HG03520 (cell line): Measurements from ENCODE around the gene ACAD10.
"Not testable (repeated sequence)": the region's sequence is repeated elsewhere in the genome, so short reads cannot be mapped to it uniquely, and the experiment has no call there.

Source experiments
- ATAC-seq: cut with Tn5 transposase; IDR thresholded peaks from one replicate; pipeline ENCODE4 v1.9.1; 2021; ENCODE audit warnings: mild to moderate bottlenecking, moderate library complexity; ENCODE audit not compliant: unreplicated experiment

Gene ACAD10

DNA sequence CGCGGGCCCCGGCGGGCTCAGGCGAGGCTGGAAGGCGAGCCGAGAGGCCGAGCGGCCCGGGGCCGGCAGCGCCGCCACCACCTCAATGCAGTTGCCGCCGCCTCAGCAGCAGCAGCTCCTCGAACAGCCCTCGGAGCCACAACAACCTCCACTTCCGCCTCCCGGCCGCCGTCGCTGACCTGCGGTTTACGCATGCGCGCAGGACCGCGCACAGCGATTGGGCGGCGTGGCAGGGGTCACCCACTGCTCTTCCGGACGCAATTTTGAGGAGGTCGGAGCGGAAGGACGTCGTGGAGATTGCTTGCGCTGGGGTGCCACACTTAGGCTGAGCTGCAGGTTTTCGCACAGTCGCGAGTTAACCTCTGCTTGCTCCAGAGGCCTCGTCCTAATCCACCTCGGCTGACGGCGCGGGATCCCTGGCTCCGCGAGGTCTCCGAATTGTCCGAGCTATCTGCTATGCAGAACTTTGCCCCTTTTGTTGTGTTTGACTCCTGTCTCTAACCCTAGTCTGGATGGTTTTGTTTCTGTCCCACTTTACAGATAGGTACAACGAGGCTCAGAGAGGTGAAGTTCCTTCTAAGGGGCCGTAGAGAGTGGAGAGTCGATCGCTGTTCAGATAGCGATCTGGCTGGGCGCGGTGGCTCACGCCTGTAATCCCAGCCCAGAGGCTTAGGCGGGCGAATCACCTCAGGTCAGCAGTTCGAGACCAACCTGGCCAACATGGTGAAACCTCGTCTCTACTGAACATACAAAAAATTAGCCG lies at the start of gene ACAD10, which contains the start of gene BRAP:
ACAD10 (plus strand) TSS at position 243 of the 763 bp plus-strand sequence. CDS start 6,657 bp downstream, outside the sequence.
BRAP (minus strand) TSS at position 146 of the 763 bp plus-strand sequence. CDS start 164 bp downstream, outside the sequence.
- peak; percentile 86 for ATAC-seq

DNA sequence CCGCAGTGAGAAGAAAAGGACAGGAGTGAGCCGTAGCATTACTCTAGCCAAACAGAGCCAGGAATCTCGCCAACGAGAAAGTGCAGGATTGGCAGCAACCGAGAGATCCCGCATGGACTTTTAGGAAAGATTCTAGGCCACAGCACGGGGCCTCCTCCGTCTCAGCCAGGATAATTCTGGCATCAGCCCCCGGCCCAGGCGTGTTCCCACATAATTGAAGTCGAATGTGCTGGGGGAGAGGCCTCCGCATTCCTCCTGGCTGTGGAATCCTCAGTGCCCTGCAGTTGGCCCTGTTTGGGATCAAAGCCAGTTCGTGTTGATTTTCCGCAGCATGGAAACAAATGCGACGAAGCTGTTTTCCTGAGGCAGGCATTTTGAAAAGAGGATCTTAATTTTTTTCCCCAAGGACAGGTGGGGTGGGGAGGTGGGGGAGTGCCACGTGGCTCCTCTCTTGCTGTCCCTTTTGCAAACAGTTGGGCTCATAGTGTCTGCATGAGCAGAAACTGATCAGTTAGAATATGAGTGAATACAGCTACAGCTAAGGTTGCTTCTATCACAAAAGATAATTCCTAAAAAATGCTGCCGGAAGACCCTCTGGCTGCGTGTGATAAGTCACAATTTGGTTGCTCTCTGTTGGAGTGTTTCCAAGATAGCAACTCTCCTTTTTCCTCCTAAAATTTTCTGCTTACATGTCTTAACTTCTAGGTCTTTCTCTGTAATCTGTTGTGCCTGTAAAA lies 49.5 kb upstream of the ACAD10 start:
- ATAC-seq: no peak

DNA sequence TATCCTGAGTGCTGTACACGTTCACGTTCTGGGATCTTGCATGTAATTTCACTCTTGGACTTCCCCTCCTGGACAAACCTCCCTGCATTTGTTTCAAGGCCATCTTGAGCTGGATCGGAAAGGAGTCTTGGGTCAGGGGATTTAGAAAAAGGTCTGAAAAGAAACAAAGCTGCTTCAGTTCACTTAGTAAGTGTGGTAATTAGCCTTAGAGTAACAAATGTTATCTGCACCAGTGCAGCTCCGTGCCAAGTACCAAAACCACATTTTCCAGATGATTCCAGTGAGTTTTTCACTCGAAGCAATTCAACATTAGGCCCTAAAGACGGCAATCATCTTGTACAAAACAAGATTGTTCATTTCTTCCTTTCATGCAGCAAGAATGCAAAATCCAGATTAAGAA lies 47.3 kb upstream of the ACAD10 start:
- ATAC-seq: no peak

GRCh38 chr12:111640506-111640905 lies 45.3 kb upstream of the ACAD10 start:
- no peak for ATAC-seq

- no peak for ATAC-seq
Observed at GRCh38 chr12:111642681-111643426, 43.0 kb upstream of the ACAD10 start.

DNA sequence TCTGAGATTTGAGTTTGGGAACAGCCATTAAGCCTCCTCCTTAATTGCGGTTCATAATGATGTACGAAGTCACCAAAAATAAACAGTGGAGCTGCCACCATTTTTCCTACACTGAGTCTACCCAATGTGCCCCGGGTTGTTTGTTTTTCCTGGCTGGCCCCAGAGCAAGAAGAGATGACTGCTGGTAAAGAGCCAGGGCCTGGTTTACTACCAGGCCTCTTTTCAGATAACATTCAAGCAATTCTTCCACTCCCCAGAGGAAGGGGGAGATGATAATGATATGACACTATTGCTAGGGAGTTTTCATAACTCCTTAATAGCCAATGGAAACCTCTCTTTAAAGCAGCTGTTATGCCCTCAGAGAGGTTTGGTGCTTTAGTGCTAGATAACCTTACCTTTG lies 42.4 kb upstream of the ACAD10 start:
- ATAC-seq: no peak

DNA sequence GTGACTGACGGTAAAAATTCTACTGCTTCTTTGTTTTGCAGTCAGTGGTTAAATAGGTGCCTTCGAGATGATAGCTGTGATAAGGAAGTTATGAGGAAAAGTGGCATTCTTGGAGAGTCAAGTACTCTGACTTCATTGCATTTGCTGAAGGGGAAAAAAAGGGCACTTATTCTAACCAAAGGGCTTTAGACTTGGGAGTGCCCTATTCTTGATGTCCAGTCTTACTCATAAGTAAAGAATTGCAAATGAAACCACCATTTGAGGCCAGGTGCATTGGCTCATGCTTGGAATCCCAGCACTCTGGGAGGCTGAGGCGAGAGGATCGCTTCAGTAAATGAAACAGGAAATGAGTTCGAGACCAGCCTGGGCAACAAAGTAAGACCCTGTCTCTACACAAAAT lies 40.4 kb upstream of the ACAD10 start:
- ATAC-seq: no peak

GRCh38 chr12:111650912-111651311 lies 34.9 kb upstream of the ACAD10 start:
- ATAC-seq: no peak

GRCh38 chr12:111652530-111652929 lies 33.3 kb upstream of the ACAD10 start:
- ATAC-seq: not testable (repeated sequence)

DNA sequence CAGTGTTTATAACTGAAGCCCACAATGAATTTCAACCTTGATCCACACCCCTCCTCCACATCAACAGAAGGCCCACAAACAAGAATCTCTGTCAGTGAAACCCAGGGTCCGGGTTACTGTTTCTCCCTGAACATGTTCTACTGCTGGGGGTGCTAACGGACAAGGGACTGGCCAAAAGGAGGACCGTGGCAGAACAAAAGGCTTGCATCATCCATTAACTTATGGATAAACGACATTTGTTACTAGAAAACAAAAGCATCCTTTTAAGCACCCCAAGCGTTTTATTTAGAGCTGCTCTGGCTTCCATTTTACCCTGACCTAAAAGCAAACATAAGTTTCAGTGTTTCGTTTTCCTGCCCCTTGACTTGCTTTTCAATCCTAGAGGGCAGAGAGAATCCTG lies 32.3 kb upstream of the ACAD10 start:
- no peak for ATAC-seq

- ATAC-seq: no peak
Observed at GRCh38 chr12:111655356-111655755, 30.5 kb upstream of the ACAD10 start.

DNA sequence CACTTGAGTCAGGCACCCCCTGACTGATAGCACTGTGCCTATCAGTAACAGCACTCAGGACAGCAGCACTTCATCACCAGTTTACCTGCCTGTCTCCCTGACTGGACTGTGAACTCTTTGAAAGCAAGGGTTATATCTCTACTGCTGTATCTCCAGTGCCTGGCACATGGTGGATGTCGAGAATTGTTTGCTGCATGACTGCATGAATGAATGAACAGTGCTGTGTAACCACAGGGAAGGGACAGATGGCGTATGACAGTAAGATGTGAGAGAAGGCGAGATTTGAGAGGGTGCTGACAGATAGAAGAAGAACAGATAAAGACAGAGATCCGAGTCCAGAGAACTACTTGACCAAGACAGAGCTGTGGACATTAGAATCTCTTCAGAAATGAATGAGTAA lies 29.8 kb upstream of the ACAD10 start:
- no peak for ATAC-seq

DNA sequence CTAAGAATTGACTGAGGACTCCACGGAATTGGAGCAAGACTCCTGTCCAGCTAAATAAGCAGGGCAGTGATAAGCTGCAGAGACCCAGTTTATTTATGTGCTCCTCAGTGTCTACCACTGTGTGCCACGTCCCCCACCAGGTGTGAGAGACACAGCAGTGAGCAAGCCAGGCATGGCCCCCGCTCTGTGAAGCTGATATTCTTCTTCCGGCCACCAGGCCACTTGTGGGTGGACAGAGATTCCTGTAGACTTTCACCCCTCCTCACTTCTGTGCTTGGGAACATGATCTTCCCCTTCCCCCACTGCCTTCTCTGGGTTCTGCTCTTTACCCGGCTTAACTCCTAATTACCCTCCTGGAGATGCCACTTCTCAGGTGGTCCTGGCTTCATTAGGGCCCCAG lies 21.4 kb upstream of the ACAD10 start:
- ATAC-seq: no peak

DNA sequence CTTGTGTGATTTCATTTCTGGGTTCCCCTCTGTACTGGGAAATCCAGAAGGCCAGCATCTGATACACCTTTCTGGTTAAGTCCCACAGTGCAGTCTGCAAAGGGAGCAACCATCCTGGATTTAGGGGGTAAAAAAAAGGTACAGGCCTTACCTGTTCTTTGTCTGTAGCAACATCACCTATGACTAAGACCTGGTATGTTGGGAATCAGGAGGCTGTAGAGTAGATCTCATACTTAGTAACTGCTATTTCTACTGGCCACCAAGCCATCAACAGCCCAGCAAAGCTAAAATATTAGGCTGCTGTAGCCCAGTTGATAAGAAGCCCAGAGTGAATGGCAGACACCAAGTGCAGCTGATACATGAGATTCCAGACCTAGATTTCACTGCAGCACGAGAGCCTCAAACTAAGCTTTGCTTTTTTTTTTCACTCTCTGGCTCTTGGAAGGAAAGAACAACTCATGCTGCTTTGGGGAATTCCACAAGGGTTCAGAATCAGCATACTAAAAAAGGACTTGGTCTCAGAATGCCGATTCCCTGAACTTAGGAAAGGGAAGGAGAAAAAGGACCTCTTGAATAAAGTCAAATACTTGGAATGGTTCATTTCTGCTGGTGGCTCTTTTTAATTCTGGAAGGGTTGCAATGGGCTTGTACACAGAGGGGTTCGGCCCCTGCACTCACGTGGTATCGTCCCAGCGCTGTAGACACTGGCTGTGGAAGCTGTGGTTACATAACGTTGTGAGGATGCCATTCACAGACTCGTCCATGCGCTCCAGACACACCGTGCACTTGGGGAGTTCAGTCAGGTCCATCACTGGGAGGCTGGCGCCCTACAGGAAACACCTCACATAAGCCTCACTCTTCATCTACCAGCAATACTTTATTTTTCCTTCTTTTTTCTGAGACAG lies 20.6 kb upstream of the ACAD10 start:
- no peak for ATAC-seq

DNA sequence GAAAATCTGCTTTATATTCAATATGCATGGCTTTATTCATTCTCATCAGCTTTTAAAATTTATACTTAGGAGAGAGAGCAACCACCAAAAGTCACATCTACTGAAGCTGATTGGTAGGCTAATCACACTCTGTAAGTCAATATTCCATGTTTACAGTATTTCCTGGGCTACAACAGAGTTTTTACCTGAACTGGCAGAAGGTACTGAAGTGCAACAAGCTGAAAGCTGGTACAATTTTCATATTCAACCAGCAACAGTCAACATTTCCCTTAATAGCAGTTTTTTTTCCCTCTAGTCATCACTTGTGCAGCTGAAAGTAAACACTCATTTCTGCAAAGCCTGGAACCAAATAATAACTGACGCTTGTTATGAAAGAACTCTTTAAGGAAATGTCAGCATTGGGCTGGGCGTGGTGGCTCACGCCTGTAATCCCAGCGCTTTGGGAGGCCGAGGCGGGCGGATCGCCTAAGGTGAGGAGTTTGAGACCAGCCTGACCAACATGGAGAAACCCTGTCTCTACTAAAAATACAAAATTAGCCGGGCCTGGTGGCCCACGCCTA lies 13.0 kb upstream of the ACAD10 start:
- ATAC-seq: no peak

DNA sequence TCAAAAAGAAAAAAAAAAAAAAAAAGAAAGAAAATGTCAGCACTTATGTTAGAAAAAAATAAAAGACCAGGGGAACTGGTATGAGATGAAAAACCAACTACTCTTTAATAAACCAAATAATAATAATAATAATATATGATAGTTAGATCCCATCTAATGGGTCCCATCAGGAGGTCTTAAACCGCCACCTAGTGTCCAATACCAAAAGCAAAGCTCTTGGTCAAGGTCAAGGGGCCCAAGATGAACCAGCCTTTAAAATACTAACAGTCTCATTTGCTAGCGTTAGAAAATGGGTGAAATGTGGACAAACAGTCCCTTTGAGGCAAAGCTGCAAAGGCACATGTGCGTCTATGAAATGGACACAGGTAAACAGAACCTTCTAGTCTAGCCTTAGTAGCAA lies 12.3 kb upstream of the ACAD10 start:
- ATAC-seq: no peak

DNA sequence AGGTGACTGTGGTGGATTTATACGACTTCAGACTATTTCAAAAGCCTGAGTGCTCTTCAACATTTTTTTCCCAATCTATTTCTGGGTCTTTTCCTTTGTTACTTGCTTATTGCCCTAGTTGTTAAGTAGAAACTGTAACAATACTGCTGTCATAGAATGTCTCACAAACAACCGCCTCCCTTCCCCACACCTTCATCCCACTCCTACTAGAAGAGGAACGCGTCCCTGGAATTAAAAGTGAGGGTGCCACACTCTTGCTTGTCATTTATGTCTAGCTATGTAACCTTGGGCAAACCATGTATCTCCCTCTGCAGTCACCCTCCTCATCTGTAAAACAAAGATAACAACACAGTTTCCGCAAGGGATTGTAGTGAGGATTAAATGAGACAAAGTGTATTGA lies 8.7 kb upstream of the ACAD10 start:
- no peak for ATAC-seq

DNA sequence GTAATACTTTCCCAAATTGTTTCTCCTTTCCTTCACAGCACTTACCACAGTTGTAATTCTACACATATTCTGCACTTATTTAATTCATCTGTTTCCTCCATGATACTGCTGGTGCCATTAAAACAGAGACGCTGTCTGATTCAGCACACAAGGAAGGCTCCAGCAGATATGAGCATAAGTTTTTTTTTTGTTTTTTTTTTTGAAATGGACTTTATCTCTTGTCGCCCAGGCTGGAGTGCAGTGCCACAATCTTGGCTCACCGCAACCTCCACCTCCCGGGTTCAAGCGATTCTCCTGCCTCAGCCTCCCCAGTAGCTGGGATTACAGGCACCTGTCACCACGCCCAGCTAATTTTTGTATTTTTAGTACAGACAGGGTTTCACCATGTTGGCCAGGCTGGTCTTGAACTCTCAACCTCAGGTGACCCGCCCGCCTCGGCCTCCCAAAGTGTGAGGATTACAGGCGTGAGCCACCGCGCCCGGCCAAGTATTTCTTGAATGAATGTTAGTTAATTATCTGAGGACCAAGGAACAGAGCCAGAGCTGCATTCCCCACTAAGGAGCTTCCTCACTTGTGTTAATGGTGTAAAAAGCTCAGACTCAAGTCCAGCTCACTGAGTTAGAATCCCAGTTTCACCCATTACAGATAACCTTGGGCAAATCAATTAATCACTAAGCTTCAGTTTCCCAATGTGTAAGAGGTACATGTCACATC lies 1.2 kb upstream of the ACAD10 start:
- ATAC-seq: not testable (repeated sequence)

GRCh38 chr12:111685322-111685810 lies 487 bp upstream of the ACAD10 start:
- peak; percentile 5 for ATAC-seq
